ENCODE measurements around the gene ZBTB20. TPM values are rescaled to one million over a fixed set of nuclear protein-coding genes. Genes with fewer than 3 reads are reported as not detected.
A peak's percentile ranks its signal among the peaks of the same experiment; 100 is the strongest.

The ZBTB20 gene
- total and polyA plus RNA-seq, 4 donors: 0.74 to 77.1 (median 27.9) TPM

DNA sequence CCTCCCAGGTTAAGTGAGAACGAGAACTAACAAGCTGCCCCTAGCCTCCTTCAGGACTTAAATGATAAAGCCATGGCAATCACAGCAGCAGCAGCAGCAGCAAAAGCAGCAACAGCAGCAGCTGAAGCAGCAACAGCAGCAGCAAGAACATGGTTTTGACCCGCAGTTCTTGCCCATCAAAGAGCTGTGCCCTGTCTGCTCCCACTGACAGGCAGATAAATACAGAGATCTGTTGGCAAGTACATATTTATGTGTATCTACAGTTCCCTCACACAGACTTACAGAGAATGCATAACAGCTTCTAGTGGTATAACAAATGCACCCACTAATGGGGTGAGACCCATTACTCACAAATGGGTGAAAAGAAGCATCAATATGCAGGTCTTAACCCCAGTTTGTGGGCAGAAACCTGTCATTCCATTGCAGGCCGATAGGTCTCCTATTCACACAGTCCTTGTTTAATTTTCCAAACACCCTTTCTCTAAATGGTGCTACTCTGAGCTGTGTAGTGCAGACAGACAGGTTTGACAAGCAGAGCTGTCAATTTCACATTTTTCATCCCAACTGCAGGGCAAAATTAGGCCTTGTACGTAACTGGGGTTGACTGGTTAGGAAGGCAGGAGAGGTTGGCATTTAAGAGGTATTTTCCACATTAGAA, 537.0 kb downstream of the ZBTB20 start:
- peaks cover 0 to 22% (median 0%) of the 10 kb centered on the region in 5 donors for H3K4me1 ChIP-seq (ENCODE audit: control insufficient read depth in 5 of 5, insufficient read depth in 5 of 5, low read length in 5 of 5)
- no peak overlapping the region for H3K4me3 ChIP-seq
- no peak for ATAC-seq (ENCODE audit: insufficient read depth, low FRiP score)
- H3K36me3 ChIP-seq (ENCODE audit: control insufficient read depth in 4 of 4, insufficient read depth in 4 of 4, low read length in 4 of 4): no peaks in the 10 kb centered on the region
- H3K9me3 ChIP-seq (ENCODE audit: control insufficient read depth in 4 of 4, insufficient read depth in 3 of 4, low read length in 3 of 4): no peaks in the 10 kb centered on the region
- H3K9ac ChIP-seq (ENCODE audit: insufficient read depth in 1 of 2, low read length in 2 of 2): no peak overlapping the region
- no peaks in the 10 kb centered on the region for H3K27me3 ChIP-seq (ENCODE audit: control insufficient read depth in 3 of 3, insufficient read depth in 3 of 3, low read length in 2 of 3)
- 81 to 86% methylated on average over 4 of the region's 4 CpGs for WGBS, 2 donors
- DNase-seq: peak in 1 of 3 donors; percentile 39
- TF ChIP-seq, protein P1, sequence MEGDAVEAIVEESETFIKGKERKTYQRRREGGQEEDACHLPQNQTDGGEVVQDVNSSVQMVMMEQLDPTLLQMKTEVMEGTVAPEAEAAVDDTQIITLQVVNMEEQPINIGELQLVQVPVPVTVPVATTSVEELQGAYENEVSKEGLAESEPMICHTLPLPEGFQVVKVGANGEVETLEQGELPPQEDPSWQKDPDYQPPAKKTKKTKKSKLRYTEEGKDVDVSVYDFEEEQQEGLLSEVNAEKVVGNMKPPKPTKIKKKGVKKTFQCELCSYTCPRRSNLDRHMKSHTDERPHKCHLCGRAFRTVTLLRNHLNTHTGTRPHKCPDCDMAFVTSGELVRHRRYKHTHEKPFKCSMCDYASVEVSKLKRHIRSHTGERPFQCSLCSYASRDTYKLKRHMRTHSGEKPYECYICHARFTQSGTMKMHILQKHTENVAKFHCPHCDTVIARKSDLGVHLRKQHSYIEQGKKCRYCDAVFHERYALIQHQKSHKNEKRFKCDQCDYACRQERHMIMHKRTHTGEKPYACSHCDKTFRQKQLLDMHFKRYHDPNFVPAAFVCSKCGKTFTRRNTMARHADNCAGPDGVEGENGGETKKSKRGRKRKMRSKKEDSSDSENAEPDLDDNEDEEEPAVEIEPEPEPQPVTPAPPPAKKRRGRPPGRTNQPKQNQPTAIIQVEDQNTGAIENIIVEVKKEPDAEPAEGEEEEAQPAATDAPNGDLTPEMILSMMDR (IDR thresholded peaks at IDR 0.05; ENCODE audit: control extremely low read depth, extremely low read depth): no peak
- peak overlapping the region in 1 of 2 donors; percentile 3 for H3K27ac ChIP-seq (ENCODE audit: low read depth in 1 of 2, low read length in 1 of 2)

DNA sequence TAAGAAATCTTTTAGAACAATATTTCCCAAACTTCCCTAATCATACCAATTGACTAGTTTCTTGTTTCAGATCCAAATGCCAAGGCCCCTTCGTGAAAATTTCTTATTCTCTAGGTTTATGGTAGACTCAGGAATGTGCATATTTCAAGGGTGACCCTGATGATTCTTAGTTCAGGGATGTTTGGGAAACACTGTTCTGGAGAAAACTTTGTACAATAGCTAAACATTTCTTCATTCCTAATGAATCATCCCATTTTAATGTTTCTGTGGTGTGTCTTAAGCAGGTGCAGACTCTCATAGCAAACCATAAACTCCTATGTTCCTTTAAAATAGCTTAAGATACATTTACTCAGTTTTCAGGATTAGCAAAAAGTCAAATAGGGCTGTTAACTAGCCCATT, 538.8 kb downstream of the ZBTB20 start:
- Histone ChIP-seq H3K36me3 (ENCODE audit: control insufficient read depth in 4 of 4, insufficient read depth in 4 of 4, low read length in 4 of 4) (no peaks in the 10 kb centered on the region), H3K4me3 (no peak overlapping the region), H3K9me3 (ENCODE audit: control insufficient read depth in 4 of 4, insufficient read depth in 3 of 4, low read length in 3 of 4) (no peaks in the 10 kb centered on the region), H3K27me3 (ENCODE audit: control insufficient read depth in 3 of 3, insufficient read depth in 3 of 3, low read length in 2 of 3) (no peaks in the 10 kb centered on the region), H3K4me1 (ENCODE audit: control insufficient read depth in 5 of 5, insufficient read depth in 5 of 5, low read length in 5 of 5) (peaks cover 0 to 22% (median 0%) of the 10 kb centered on the region in 5 donors), H3K27ac (ENCODE audit: low read depth in 1 of 2, low read length in 1 of 2) (no peak overlapping the region), H3K9ac (ENCODE audit: insufficient read depth in 1 of 2, low read length in 2 of 2) (no peak overlapping the region)
- WGBS, 2 donors: 95 to 100% methylated on average over 1 of the region's 1 CpG
- ATAC-seq (ENCODE audit: insufficient read depth, low FRiP score) (no peak), DNase-seq (no peak)
- TF ChIP-seq, protein P1 (IDR thresholded peaks at IDR 0.05; ENCODE audit: control extremely low read depth, extremely low read depth): no peak

DNA sequence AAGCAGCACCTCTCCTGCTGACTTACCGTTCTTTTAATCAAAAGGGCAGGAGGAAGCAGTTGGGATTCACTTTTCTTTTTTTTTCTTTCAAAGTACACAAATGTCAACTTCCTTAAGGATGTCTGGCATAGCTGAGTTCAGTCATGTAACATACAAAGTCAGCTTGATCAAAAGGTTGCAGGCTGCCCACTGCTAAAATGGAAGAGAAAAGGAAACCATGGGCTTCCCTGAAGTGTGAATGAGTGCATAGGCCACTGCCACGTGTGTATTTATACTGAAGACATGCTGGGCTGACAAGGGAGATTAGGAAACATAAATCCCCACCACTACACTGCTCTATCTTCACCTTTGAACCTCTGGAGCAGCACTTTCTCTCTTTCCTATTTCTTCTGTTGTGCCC, 540.8 kb downstream of the ZBTB20 start:
- peak in 1 of 3 donors; percentile 29 for DNase-seq
- no peak for ATAC-seq (ENCODE audit: insufficient read depth, low FRiP score)
- H3K9me3 ChIP-seq (ENCODE audit: control insufficient read depth in 4 of 4, insufficient read depth in 3 of 4, low read length in 3 of 4): no peaks in the 10 kb centered on the region
- H3K4me1 ChIP-seq (ENCODE audit: control insufficient read depth in 5 of 5, insufficient read depth in 5 of 5, low read length in 5 of 5): peaks cover 0 to 19% (median 0%) of the 10 kb centered on the region in 5 donors
- H3K36me3 ChIP-seq (ENCODE audit: control insufficient read depth in 4 of 4, insufficient read depth in 4 of 4, low read length in 4 of 4): no peaks in the 10 kb centered on the region
- no peak overlapping the region for H3K4me3 ChIP-seq
- TF ChIP-seq, protein P1 (IDR thresholded peaks at IDR 0.05; ENCODE audit: control extremely low read depth, extremely low read depth): no peak
- WGBS, 2 donors: 15 to 24% methylated on average over 2 of the region's 2 CpGs
- H3K9ac ChIP-seq (ENCODE audit: insufficient read depth in 1 of 2, low read length in 2 of 2): no peak overlapping the region
- H3K27me3 ChIP-seq (ENCODE audit: control insufficient read depth in 3 of 3, insufficient read depth in 3 of 3, low read length in 2 of 3): no peaks in the 10 kb centered on the region
- no peak overlapping the region for H3K27ac ChIP-seq (ENCODE audit: low read depth in 1 of 2, low read length in 1 of 2)

DNA sequence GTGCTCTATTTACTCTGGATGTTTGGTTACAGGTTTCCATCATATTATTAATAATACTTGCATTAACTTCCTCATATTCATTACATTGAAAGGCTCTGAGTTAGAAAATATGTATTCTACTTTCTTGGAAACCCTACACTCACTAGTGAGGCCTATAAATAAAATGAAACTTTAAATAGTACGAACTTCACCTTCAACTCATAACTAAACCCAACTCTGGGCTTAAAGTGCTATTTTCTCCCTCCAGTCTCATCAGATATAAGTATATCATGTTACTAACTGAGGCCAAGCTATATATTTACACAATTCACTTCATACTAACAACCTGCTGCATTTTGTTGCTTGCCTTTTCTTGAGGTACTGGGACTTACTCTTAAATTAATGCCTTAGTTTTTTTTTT, 546.5 kb downstream of the ZBTB20 start:
- WGBS, 2 donors: 89 to 95% methylated on average over 1 of the region's 1 CpG
- no peak overlapping the region for H3K9ac ChIP-seq (ENCODE audit: insufficient read depth in 1 of 2, low read length in 2 of 2)
- ATAC-seq (ENCODE audit: insufficient read depth, low FRiP score): no peak
- no peaks in the 10 kb centered on the region for H3K9me3 ChIP-seq (ENCODE audit: control insufficient read depth in 4 of 4, insufficient read depth in 3 of 4, low read length in 3 of 4)
- H3K27me3 ChIP-seq (ENCODE audit: control insufficient read depth in 3 of 3, insufficient read depth in 3 of 3, low read length in 2 of 3): no peaks in the 10 kb centered on the region
- no peak for DNase-seq
- TF ChIP-seq, protein P1 (IDR thresholded peaks at IDR 0.05; ENCODE audit: control extremely low read depth, extremely low read depth): no peak
- H3K4me3 ChIP-seq: no peak overlapping the region
- H3K27ac ChIP-seq (ENCODE audit: low read depth in 1 of 2, low read length in 1 of 2): no peak overlapping the region
- H3K36me3 ChIP-seq (ENCODE audit: control insufficient read depth in 4 of 4, insufficient read depth in 4 of 4, low read length in 4 of 4): no peaks in the 10 kb centered on the region
- peaks cover 0 to 23% (median 2%) of the 10 kb centered on the region in 5 donors for H3K4me1 ChIP-seq (ENCODE audit: control insufficient read depth in 5 of 5, insufficient read depth in 5 of 5, low read length in 5 of 5)
